A549 (cell line): ENCODE results near the gene NPW.

Experiments used
- CTCF ChIP-seq: fragments of >200 bp; sonication (Bioruptor Twin); formaldehyde crosslinking; IDR thresholded peaks from 3 replicates; pipeline ENCODE4 v1.5.1; 2016
- PHF8 ChIP-seq: fragments of 200-600 bp; sonication (generic); IDR thresholded peaks from 2 replicates; pipeline ENCODE4 v1.6.1; 2016; ENCODE audit warnings: low read depth, mild to moderate bottlenecking, antibody characterized with exemption, moderate library complexity, borderline replicate concordance
- POLR2A ChIP-seq: IDR thresholded peaks from 2 replicates; pipeline ENCODE4 v1.6.1; 2012; ENCODE audit warnings: mild to moderate bottlenecking, low read length

GRCh38 chr16:2007081-2007836 is 12.3 kb upstream of the NPW start:
- no peak for TF ChIP-seq PHF8
- TF ChIP-seq CTCF, result no peak
- no peak for TF ChIP-seq POLR2A
